Middle frontal gyrus (tissue), 1 donor: ENCODE results near the gene ARHGEF35.
"Not testable (repeated sequence)": the region's sequence is repeated elsewhere in the genome, so short reads cannot be mapped to it uniquely, and the experiment has no call there.

Experiments
- DNase-seq: peaks from one replicate; pipeline ENCODE4 v3.0.0-alpha.2; 2015; ENCODE audit warnings: low spot score; ENCODE audit errors: extremely low spot score

ARHGEF35 gene

GRCh38 chr7:144195212-144195872 is at the start of gene ARHGEF35:
TSS of gene ARHGEF35 (minus strand) at chr7:144195833. CDS start at chr7:144188383, 7,450 bp downstream.
- not testable (repeated sequence) for DNase-seq

- DNase-seq: not testable (repeated sequence)
Observed at GRCh38 chr7:144245372-144245771, 49.7 kb upstream of the ARHGEF35 start.

- not testable (repeated sequence) for DNase-seq
Observed at GRCh38 chr7:144239365-144239764, 43.7 kb upstream of the ARHGEF35 start, which contains the start of gene OR2A42. TSS of gene OR2A42 (minus strand) at chr7:144239605. CDS start at chr7:144232843, 6,762 bp downstream.

GRCh38 chr7:144238530-144239082 is 43.0 kb upstream of the ARHGEF35 start:
- DNase-seq: not testable (repeated sequence)

- DNase-seq: not testable (repeated sequence)
Observed at GRCh38 chr7:144233039-144233438, 37.4 kb upstream of the ARHGEF35 start.

- DNase-seq: not testable (repeated sequence)
Observed at GRCh38 chr7:144231027-144231426, 35.4 kb upstream of the ARHGEF35 start.

- not testable (repeated sequence) for DNase-seq
Observed at GRCh38 chr7:144228810-144229209, 33.2 kb upstream of the ARHGEF35 start.

GRCh38 chr7:144226866-144227265 is 31.2 kb upstream of the ARHGEF35 start:
- not testable (repeated sequence) for DNase-seq

- not testable (repeated sequence) for DNase-seq
Observed at GRCh38 chr7:144223675-144224074, 28.0 kb upstream of the ARHGEF35 start.

GRCh38 chr7:144220531-144220930 is 24.9 kb upstream of the ARHGEF35 start:
- DNase-seq: not testable (repeated sequence)

- DNase-seq: not testable (repeated sequence)
Observed at GRCh38 chr7:144219149-144219548, 23.5 kb upstream of the ARHGEF35 start.

GRCh38 chr7:144218581-144218980 is 22.9 kb upstream of the ARHGEF35 start:
- not testable (repeated sequence) for DNase-seq

- not testable (repeated sequence) for DNase-seq
Observed at GRCh38 chr7:144217200-144217599, 21.6 kb upstream of the ARHGEF35 start.

- not testable (repeated sequence) for DNase-seq
Observed at GRCh38 chr7:144205306-144205705, 9.7 kb upstream of the ARHGEF35 start.

- DNase-seq: not testable (repeated sequence)
Observed at GRCh38 chr7:144203086-144203485, 7.5 kb upstream of the ARHGEF35 start.

- not testable (repeated sequence) for DNase-seq
Observed at GRCh38 chr7:144201978-144202377, 6.3 kb upstream of the ARHGEF35 start.

GRCh38 chr7:144198934-144199333 is 3.3 kb upstream of the ARHGEF35 start:
- not testable (repeated sequence) for DNase-seq

GRCh38 chr7:144194453-144194852 is 1.2 kb downstream of the ARHGEF35 start:
- DNase-seq: not testable (repeated sequence)

GRCh38 chr7:144193782-144194181 is 1.9 kb downstream of the ARHGEF35 start:
- not testable (repeated sequence) for DNase-seq

GRCh38 chr7:144188578-144189171 is 7.0 kb downstream of the ARHGEF35 start:
- DNase-seq: not testable (repeated sequence)

- not testable (repeated sequence) for DNase-seq
Observed at GRCh38 chr7:144187848-144188247, 7.8 kb downstream of the ARHGEF35 start.

- not testable (repeated sequence) for DNase-seq
Observed at GRCh38 chr7:144183166-144183565, 12.5 kb downstream of the ARHGEF35 start, which contains the start of gene CTAGE4. TSS of gene CTAGE4 (plus strand) at chr7:144183466. CDS start at chr7:144183504, 38 bp downstream.
